ENCODE data around the gene CFAP61.
"Not testable (repeated sequence)": the region's sequence is repeated elsewhere in the genome, so short reads cannot be mapped to it uniquely, and the experiment has no call there.

Gene CFAP61

GRCh38 chr20:20092827-20093226, 40.5 kb downstream of the CFAP61 start:
- no peak for DNase-seq

- no peak for DNase-seq
Observed at GRCh38 chr20:20094410-20094809, 42.1 kb downstream of the CFAP61 start.

GRCh38 chr20:20095114-20095872, 43.0 kb downstream of the CFAP61 start:
- no peak for DNase-seq

GRCh38 chr20:20096421-20096820, 44.1 kb downstream of the CFAP61 start:
- no peak for DNase-seq

GRCh38 chr20:20100881-20101280, 48.5 kb downstream of the CFAP61 start:
- DNase-seq = no peak

- no peak for DNase-seq
Observed at GRCh38 chr20:20102163-20102562, 49.8 kb downstream of the CFAP61 start.

- no peak for DNase-seq
Observed at GRCh38 chr20:20102716-20103258, 50.5 kb downstream of the CFAP61 start.

GRCh38 chr20:20103486-20103885, 51.2 kb downstream of the CFAP61 start:
- DNase-seq = no peak

- DNase-seq = not testable (repeated sequence)
Observed at GRCh38 chr20:20123187-20123586, 70.9 kb downstream of the CFAP61 start.

GRCh38 chr20:20130399-20130798, 78.1 kb downstream of the CFAP61 start:
- peak; percentile 25 for DNase-seq

GRCh38 chr20:20134941-20135575, 82.7 kb downstream of the CFAP61 start:
- DNase-seq = no peak

- no peak for DNase-seq
Observed at GRCh38 chr20:20136313-20136712, 84.0 kb downstream of the CFAP61 start.

- DNase-seq = no peak
Observed at GRCh38 chr20:20137851-20138250, 85.5 kb downstream of the CFAP61 start.

- no peak for DNase-seq
Observed at GRCh38 chr20:20138301-20139064, 86.2 kb downstream of the CFAP61 start.

- DNase-seq = no peak
Observed at GRCh38 chr20:20139403-20139802, 87.1 kb downstream of the CFAP61 start.

- DNase-seq = no peak
Observed at GRCh38 chr20:20143165-20143564, 90.8 kb downstream of the CFAP61 start.

- DNase-seq = no peak
Observed at GRCh38 chr20:20143646-20144045, 91.3 kb downstream of the CFAP61 start.

GRCh38 chr20:20148779-20149178, 96.4 kb downstream of the CFAP61 start:
- DNase-seq = no peak

- DNase-seq = no peak
Observed at GRCh38 chr20:20150241-20150640, 97.9 kb downstream of the CFAP61 start.

- DNase-seq = no peak
Observed at GRCh38 chr20:20160520-20160919, 108.2 kb downstream of the CFAP61 start.

GRCh38 chr20:20161611-20162010, 109.3 kb downstream of the CFAP61 start:
- DNase-seq = no peak

- DNase-seq = no peak
Observed at GRCh38 chr20:20167698-20168097, 115.4 kb downstream of the CFAP61 start.

GRCh38 chr20:20173254-20173653, 120.9 kb downstream of the CFAP61 start:
- DNase-seq = no peak

Data from suppressor macrophage treated with lipopolysaccharide for 4 hours (primary cell).